HEK293 (cell line): ENCODE results near the gene ACVR2A.

Source experiments
- GFI1B ChIP-seq: fragments of 450-650 bp; formaldehyde crosslinking; IDR thresholded peaks from 2 replicates; pipeline ENCODE4 v1.5.1; 2016; ENCODE audit warnings: missing biosample characterization, missing genetic modification characterization
- KLF16 ChIP-seq: fragments of 450-650 bp; formaldehyde crosslinking; IDR thresholded peaks from 2 replicates; pipeline ENCODE4 v1.5.1; 2017; ENCODE audit warnings: missing biosample characterization, missing genetic modification characterization
- PRDM6 ChIP-seq: fragments of 450-650 bp; formaldehyde crosslinking; IDR thresholded peaks from 2 replicates; pipeline ENCODE4 v1.5.1; 2017; ENCODE audit warnings: missing biosample characterization, missing genetic modification characterization
- ZBTB10 ChIP-seq: fragments of 450-650 bp; formaldehyde crosslinking; IDR thresholded peaks from 2 replicates; pipeline ENCODE4 v1.5.1; 2016; ENCODE audit warnings: missing biosample characterization, missing genetic modification characterization
- ZBTB44 ChIP-seq: fragments of 450-650 bp; IDR thresholded peaks from 2 replicates; pipeline ENCODE4 v1.5.1; 2018; ENCODE audit warnings: missing biosample characterization, mild to moderate bottlenecking, missing genetic modification characterization
- ZNF121 ChIP-seq: fragments of 450-650 bp; formaldehyde crosslinking; IDR thresholded peaks from 2 replicates; pipeline ENCODE4 v1.5.1; 2016; ENCODE audit warnings: missing biosample characterization, missing genetic modification characterization
- ZNF623 ChIP-seq: fragments of 450-650 bp; formaldehyde crosslinking; IDR thresholded peaks from 2 replicates; pipeline ENCODE4 v1.5.1; 2016; ENCODE audit warnings: missing biosample characterization, missing genetic modification characterization
- TF ChIP-seq, protein P1 (sequence below): fragments of 450-650 bp; formaldehyde crosslinking; IDR thresholded peaks from 2 replicates; pipeline ENCODE4 v1.5.1; 2016; ENCODE audit warnings: missing biosample characterization, missing genetic modification characterization
- TF ChIP-seq, protein P2 (sequence below): fragments of 450-650 bp; formaldehyde crosslinking; IDR thresholded peaks from 2 replicates; pipeline ENCODE4 v1.5.1; 2016; ENCODE audit warnings: missing biosample characterization, missing genetic modification characterization
- TF ChIP-seq, protein P3 (sequence below): fragments of 450-650 bp; formaldehyde crosslinking; IDR thresholded peaks from 2 replicates; pipeline ENCODE4 v1.5.1; 2017; ENCODE audit warnings: missing biosample characterization, mild to moderate bottlenecking, missing genetic modification characterization, moderate library complexity

DNA sequence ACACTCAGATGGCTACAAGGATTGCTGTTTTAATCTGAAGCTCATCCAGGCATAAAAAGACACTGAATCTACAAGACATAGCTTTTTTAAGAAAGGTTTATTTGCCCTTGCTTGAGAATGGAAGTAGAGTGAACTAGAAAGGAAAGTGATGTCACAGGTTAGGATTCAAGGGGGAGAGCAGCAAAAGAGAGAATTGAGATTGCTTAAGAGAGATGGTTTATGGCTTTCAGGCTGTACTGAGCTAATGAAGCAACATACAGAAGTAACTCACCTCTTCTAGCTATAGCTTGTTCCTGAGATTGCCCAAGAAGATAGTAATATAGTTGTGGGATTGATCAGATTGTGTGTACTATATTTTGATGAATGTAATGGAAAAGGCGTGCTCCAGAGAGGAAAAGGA, 26.1 kb upstream of the ACVR2A start:
- TF ChIP-seq, protein P1, sequence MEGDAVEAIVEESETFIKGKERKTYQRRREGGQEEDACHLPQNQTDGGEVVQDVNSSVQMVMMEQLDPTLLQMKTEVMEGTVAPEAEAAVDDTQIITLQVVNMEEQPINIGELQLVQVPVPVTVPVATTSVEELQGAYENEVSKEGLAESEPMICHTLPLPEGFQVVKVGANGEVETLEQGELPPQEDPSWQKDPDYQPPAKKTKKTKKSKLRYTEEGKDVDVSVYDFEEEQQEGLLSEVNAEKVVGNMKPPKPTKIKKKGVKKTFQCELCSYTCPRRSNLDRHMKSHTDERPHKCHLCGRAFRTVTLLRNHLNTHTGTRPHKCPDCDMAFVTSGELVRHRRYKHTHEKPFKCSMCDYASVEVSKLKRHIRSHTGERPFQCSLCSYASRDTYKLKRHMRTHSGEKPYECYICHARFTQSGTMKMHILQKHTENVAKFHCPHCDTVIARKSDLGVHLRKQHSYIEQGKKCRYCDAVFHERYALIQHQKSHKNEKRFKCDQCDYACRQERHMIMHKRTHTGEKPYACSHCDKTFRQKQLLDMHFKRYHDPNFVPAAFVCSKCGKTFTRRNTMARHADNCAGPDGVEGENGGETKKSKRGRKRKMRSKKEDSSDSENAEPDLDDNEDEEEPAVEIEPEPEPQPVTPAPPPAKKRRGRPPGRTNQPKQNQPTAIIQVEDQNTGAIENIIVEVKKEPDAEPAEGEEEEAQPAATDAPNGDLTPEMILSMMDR (tag by site-specific recombination): no peak
- TF ChIP-seq, protein P2, sequence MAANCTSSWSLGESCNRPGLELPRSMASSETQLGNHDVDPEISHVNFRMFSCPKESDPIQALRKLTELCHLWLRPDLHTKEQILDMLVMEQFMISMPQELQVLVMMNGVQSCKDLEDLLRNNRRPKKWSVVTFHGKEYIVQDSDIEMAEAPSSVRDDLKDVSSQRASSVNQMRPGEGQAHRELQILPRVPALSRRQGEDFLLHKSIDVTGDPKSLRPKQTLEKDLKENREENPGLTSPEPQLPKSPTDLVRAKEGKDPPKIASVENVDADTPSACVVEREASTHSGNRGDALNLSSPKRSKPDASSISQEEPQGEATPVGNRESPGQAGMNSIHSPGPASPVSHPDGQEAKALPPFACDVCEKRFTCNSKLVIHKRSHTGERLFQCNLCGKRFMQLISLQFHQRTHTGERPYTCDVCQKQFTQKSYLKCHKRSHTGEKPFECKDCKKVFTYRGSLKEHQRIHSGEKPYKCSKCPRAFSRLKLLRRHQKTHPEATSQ (tag by site-specific recombination): no peak
- TF ChIP-seq, protein P3, sequence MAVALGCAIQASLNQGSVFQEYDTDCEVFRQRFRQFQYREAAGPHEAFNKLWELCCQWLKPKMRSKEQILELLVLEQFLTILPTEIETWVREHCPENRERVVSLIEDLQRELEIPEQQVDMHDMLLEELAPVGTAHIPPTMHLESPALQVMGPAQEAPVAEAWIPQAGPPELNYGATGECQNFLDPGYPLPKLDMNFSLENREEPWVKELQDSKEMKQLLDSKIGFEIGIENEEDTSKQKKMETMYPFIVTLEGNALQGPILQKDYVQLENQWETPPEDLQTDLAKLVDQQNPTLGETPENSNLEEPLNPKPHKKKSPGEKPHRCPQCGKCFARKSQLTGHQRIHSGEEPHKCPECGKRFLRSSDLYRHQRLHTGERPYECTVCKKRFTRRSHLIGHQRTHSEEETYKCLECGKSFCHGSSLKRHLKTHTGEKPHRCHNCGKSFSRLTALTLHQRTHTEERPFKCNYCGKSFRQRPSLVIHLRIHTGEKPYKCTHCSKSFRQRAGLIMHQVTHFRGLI: no peak
- TF ChIP-seq KLF16 (tag by site-specific recombination): no peak
- no peak for TF ChIP-seq PRDM6
- no peak for TF ChIP-seq GFI1B
- no peak for TF ChIP-seq ZNF121
- no peak for TF ChIP-seq ZNF623 (tag by site-specific recombination)
- TF ChIP-seq ZBTB44 (tag by site-specific recombination): no peak
- TF ChIP-seq ZBTB10 (tag by site-specific recombination): no peak
